Endometrial microvascular endothelial cells (primary cell): ENCODE data around the gene AGR2. TPM values are rescaled to one million over a fixed set of nuclear protein-coding genes. Genes with fewer than 3 reads are reported as not detected.

Experiments
- in situ Hi-C: cut with HindIII; loops from 2 replicates; pipeline ENCODE4 v1.10.0; 2017; ENCODE audit warnings: low sequenced_read_pairs, low pct_unique_long_range_greater_than_20kb; ENCODE audit errors: inconsistent ontology term
- total RNA-seq: library from RNA; depleted of rRNA; stranded (reverse); fragments of >200 nt; gene quantifications from one replicate; pipeline ENCODE4 v1.2.3, GENCODE V29; 2015; ENCODE audit errors: inconsistent ontology term

The AGR2 gene
- total RNA-seq, 1 donor from 2014 or later: not detected

GRCh38 chr7:16753102-16753931 lies 51.5 kb downstream of the AGR2 start, which contains the start of gene TSPAN13:
Gene TSPAN13 (plus strand): TSS chr7:16753755. CDS start chr7:16753968, 213 bp downstream.
- in situ Hi-C loops: no loop called here

- in situ Hi-C loops: no loop called here
Observed at GRCh38 chr7:16747102-16747501, 57.7 kb downstream of the AGR2 start.

GRCh38 chr7:16745645-16746044 lies 59.2 kb downstream of the AGR2 start:
- in situ Hi-C loops: no loop called here

- in situ Hi-C loops: no loop called here
Observed at GRCh38 chr7:16744518-16745250, 60.1 kb downstream of the AGR2 start.

GRCh38 chr7:16743236-16743635 lies 61.6 kb downstream of the AGR2 start:
- in situ Hi-C loops: no loop called here

GRCh38 chr7:16742547-16742946 lies 62.3 kb downstream of the AGR2 start:
- in situ Hi-C loops: no loop called here

Other genes with a start within 250 kb of the AGR2 start
- gene ANKMY2, start 159.2 kb downstream of the AGR2 start, total RNA-seq: 7.6 TPM
- 132 TPM for gene BZW2, start 158.8 kb downstream of the AGR2 start, total RNA-seq
- gene TSPAN13, start 51.2 kb downstream of the AGR2 start, total RNA-seq: 46.4 TPM
- not detected for gene AGR3, start 77.0 kb upstream of the AGR2 start, total RNA-seq